Occipital lobe (tissue), 2 donors: ENCODE data around the gene PIP4K2A. TPM values are rescaled to one million over a fixed set of nuclear protein-coding genes. Genes with fewer than 3 reads are reported as not detected.

Source experiments
- DNase-seq: peaks from one replicate; lab custom pipeline; 2025; lab: John Stamatoyannopoulos, UW
- total RNA-seq: library from RNA; depleted of rRNA; stranded (reverse); fragments of >200 nt; gene quantifications from one replicate; pipeline ENCODE4 v1.2.3, GENCODE V29; 2014

The PIP4K2A gene
- total RNA-seq, 1 donor from 2014 or later, result 41.0 TPM

- DNase-seq, result no peak
Observed at GRCh38 chr10:22599636-22600228, 114.6 kb downstream of the PIP4K2A start.

- DNase-seq, result no peak
Observed at GRCh38 chr10:22599048-22599561, 115.3 kb downstream of the PIP4K2A start.

- DNase-seq, result no peak
Observed at GRCh38 chr10:22598478-22598877, 115.9 kb downstream of the PIP4K2A start.

DNA sequence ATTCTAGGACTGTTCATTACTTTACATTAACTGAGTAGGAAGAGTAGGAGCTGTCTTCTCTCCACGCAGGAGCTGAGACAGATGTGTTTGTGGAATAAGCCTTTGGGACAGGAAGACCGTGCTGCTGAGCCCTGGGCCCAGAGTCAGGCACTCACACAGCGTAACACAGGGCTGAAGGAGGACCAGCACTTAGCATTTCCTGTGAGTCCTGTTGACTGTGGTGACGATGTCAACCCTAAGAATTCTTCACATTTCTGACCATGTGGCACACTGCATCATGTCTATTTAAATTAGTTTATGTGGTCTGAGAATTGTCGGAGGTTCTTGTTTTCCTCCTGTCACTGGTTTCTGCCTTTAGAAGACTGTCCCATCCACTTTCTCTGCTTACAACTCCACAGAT, 117.2 kb downstream of the PIP4K2A start:
- no peak for DNase-seq

- DNase-seq, result no peak
Observed at GRCh38 chr10:22593636-22594198, 120.7 kb downstream of the PIP4K2A start.

GRCh38 chr10:22593026-22593425, 121.4 kb downstream of the PIP4K2A start:
- no peak for DNase-seq

GRCh38 chr10:22589851-22590514, 124.4 kb downstream of the PIP4K2A start:
- no peak for DNase-seq

DNA sequence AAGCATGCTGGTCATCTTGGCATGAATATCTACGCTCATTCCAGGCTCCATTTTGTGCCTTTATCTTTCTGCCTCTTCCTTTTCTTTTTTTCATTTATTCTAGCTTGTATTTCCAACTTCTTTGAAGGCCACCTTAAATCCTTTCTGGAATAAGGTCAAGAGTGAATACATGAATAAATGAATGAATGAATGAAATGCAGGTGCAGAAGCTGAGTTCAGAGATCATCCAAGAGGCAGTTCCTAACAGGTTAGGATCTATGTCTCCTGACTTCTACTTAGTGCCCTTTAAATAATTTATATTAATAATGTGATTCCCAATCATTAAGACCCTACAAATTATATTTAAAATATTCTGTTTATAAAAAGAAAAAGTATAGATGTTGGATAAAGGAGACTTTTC, 125.9 kb downstream of the PIP4K2A start:
- DNase-seq, result no peak

GRCh38 chr10:22583683-22584082, 130.7 kb downstream of the PIP4K2A start:
- no peak for DNase-seq

- no peak for DNase-seq
Observed at GRCh38 chr10:22581461-22581860, 132.9 kb downstream of the PIP4K2A start.

- no peak for DNase-seq
Observed at GRCh38 chr10:22580711-22581110, 133.7 kb downstream of the PIP4K2A start.

DNA sequence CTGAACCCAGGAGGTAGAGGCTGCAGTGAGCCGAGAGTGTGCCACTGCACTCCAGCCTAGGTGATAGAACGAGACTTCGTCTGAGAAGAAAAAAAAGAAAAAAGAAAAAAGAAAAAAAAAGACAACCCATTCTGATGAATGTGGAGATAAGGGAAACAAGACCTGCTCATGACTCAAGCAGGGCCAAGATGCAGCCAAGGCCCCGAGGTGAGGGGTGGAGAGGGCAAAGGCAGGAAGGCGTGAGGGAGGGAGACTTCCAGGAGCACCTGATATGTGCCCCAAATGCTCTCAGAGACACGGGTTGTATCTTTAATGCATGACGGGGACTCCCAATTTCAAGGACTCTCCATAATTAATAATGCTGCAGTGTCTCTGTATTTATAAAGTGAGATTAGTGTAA, 134.6 kb downstream of the PIP4K2A start:
- DNase-seq, result no peak

DNA sequence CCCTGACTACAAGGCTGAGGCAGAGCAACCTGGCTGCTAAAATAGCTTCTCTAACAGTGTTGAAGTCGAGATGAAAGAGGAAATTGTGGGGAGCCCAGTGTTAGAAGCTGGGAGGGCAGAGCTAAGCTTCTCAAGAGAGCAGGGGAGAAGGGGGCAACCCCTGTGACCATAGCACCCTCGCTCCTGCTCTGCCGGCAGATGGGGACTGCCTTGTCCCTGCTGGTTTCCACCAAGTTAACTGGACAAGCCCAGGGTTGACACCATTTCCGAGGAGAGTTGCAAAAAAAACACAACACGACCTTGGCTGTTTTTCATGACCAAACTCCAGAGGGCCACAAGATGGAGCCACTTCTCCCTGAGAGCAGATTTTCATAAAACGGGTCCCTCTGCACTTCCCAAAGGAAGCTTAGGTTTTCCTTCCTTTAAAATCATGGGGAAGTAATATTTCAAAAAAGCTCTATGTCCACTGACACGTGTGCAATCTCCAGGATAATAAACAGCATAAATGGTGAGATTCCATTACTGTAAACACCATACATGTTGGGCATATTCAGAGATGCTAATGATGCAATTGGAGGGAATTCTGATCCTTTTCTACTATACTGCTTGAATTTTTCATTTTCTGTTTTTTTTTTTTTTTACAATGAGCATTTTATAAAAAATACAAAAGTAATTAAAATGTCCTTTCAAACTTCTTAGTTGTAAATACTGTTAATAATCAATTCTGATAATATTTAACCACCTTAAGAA, 140.4 kb downstream of the PIP4K2A start:
- DNase-seq, result no peak

DNA sequence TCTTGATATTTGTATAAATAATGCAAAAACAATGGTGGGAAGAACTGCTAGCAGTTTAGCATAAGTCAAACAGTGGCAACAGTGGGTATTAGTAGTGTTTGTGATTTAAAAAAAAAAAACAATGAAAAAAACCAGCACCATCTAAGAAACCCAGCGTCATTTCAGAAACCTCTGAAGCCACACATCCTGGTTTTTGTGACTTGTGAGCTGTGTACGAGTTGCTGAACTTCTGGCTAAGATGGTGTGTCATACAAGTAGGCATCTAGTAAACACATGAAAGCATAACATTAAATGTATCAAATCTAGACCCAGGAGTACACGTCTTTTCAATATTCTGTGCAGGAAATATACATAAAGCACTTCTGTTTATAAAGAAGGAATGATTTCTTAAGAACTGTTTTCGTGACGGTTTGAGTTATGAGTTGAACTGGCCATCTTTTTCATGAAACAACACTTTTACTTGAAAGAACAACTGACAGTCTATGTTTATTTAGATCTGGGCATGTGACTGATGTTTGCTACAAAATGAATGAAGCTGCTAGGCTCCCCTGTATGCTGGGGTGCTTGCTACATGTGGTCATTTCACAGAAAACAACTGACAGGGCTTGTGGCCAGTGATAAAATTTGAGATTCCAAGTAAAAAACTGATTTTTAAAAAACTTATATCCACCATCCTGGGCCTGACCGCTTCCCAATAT, 143.5 kb downstream of the PIP4K2A start:
- no peak for DNase-seq

GRCh38 chr10:22570234-22570633, 144.1 kb downstream of the PIP4K2A start:
- DNase-seq, result no peak

DNA sequence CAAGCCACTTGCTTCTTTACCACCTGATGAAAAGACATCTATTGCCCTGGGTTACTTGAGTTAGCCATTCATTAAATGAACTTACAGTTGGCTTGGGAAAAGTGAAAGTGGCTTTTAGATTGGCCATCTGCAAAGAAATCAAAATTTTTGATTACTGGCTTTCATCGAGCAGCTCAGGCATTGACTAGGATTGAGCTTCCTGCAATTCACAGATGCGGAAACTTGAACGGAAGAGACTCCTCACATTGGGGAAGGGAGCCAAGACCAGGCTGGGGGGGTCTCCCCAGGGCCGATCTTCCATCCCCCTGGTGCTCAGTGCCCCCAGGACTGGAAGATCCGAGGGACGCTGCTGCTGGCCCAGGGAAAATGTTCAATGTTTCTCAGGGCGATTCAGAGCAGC, 145.4 kb downstream of the PIP4K2A start:
- DNase-seq, result no peak

DNA sequence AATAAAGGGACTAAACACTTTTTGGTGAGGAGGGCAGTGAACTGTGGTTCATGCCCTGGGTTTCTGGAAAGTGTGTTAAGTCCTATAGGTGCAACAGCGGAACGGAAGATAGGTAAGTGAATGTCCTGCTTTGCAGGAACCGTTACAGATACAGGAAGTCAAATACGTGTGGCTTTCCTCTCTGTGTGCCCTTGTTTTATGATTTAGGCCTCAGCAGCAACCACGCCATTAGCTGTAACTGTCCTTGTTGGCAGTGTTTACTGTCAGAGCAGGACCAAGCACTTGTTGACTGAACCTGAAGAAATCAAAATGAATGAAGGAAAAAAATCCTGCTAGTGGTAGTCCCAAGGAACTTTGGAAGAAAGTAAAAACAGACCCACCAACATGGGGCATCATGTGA, 150.3 kb downstream of the PIP4K2A start:
- no peak for DNase-seq

GRCh38 chr10:22561909-22562308, 152.5 kb downstream of the PIP4K2A start:
- DNase-seq, result no peak

DNA sequence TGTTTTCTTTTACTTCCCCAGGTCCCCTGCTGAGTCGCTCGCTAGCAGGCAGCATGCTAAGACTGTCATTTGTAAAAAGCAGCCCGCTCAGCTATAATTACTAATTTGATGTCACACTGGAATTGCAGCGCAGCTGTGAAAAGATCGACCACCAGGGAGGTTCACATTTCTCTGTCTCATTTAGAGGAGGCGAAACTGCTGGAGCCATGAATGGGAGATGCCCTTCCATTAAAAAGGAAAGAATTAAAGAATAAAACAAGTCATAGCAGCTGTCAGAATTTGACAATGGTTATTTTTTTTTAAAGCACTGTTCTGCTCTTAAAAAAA, 153.5 kb downstream of the PIP4K2A start:
- no peak for DNase-seq

DNA sequence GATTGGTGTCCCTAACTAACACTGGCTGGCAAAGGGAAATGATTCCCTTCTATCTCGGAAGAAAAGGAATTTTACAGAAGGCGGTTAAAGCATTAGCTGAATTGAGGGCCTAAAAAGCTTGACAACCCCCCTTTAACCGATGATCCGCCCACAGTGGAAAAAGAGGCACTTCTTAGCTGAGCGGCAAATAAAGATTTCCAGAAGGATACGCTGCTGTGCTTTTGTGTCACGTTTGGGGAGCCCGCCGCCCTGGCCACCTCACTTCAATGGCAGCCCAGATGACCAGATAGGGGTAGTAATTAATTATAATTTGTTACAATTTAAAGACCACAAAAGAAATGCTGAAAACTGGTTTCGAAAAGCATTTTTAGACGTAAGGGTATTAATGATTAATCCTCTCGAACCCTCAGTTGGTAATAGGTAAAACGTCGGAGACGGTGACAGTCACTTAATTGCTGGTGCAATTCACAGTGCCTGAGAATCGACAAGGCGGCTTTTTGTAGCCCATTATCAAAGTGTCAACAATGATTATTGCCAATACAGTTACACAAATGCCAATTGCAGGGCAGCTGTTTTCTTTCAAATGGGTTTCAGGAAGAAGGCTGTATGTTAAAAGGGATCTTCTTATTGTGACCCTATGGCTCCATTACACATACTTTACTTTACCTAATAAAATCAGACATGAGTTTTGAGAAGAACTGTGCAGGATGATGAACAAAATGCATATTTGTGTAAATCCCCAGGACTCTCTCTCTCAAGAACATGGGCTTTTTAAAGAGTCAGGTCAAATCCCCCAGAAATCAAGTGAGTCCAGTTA, 154.1 kb downstream of the PIP4K2A start:
- DNase-seq, result no peak

DNA sequence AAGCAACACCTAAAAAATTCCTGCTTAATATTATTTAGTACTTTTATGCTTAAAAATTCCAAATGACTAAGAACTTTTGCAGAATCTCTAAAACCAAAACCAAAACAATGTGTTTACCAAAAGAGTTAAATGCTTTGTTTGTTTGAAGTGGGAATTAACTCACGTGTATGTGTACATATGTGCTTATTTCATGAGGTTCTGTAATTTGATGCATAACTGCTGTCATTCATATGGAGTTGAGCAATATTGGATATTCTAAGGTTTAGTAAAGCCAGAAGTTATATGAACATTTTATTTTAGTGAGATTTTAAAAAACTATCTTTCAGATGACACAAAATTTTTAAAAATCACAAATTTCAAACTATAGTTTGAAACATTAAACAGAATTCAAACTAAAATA, 157.1 kb downstream of the PIP4K2A start:
- no peak for DNase-seq
